ENCODE data around the gene GNRHR.
"Not testable (repeated sequence)": the region's sequence is repeated elsewhere in the genome, so short reads cannot be mapped to it uniquely, and the experiment has no call there.

GNRHR gene

DNA sequence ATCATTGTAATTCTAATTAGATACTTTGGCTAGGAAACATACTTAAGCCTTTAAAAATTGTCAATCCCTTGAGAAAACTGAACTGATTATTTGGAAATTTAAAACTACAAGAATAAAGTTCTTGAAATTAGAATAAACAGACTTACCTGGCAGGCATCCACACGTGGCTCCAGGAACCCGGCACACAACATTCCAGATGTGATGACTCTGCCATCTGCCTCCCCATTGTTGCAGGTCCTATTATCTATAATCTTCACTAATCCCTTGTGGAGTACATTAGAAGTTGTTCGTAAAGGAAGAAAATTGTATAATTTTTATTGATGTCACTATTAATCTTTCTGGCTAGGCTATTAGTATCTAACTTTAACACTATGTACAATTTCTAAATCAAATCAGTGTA lies 16.2 kb upstream of the GNRHR start:
- H3K36me3 ChIP-seq (ENCODE audit: insufficient read depth, insufficient read length, low read length): no peaks in the 10 kb centered on the region
- H3K9ac ChIP-seq (ENCODE audit: insufficient read length, low read depth): no peak overlapping the region
- H3K4me3 ChIP-seq (ENCODE audit: insufficient read length, low read depth): no peak overlapping the region
- H3K4me1 ChIP-seq (ENCODE audit: insufficient read depth, insufficient read length): no peaks in the 10 kb centered on the region
- TF ChIP-seq YY1 (IDR thresholded peaks at IDR 0.05; ENCODE audit: insufficient read depth, insufficient read length) (no peak), ZNF274 (IDR thresholded peaks at IDR 0.05; ENCODE audit: low read depth, low read length) (no peak)
- H3K9me3 ChIP-seq (ENCODE audit: insufficient read depth, low read length): no peaks in the 10 kb centered on the region
- H3K27me3 ChIP-seq (ENCODE audit: insufficient read depth, insufficient read length): no peaks in the 10 kb centered on the region
- DNase-seq (ENCODE audit: low read depth, low spot score): no peak

- no peak overlapping the region for H3K9ac ChIP-seq (ENCODE audit: insufficient read length, low read depth)
- no peaks in the 10 kb centered on the region for H3K27me3 ChIP-seq (ENCODE audit: insufficient read depth, insufficient read length)
- H3K36me3 ChIP-seq (ENCODE audit: insufficient read depth, insufficient read length, low read length): no peaks in the 10 kb centered on the region
- H3K9me3 ChIP-seq (ENCODE audit: insufficient read depth, low read length): no peaks in the 10 kb centered on the region
- TF ChIP-seq ZNF274 (IDR thresholded peaks at IDR 0.05; ENCODE audit: low read depth, low read length): no peak
- no peak for TF ChIP-seq SUZ12 (IDR thresholded peaks at IDR 0.05; ENCODE audit: extremely low read depth, insufficient read depth, insufficient read length)
- no peak for TF ChIP-seq YY1 (IDR thresholded peaks at IDR 0.05; ENCODE audit: insufficient read depth, insufficient read length)
- DNase-seq (ENCODE audit: low read depth, low spot score): no peak
- H3K4me3 ChIP-seq (ENCODE audit: insufficient read length, low read depth): no peak overlapping the region
- no peaks in the 10 kb centered on the region for H3K4me1 ChIP-seq (ENCODE audit: insufficient read depth, insufficient read length)
These were observed 11.7 kb upstream of the GNRHR start for GRCh38 chr4:67765928-67766327.

GRCh38 chr4:67765401-67765800 lies 11.2 kb upstream of the GNRHR start:
- Histone ChIP-seq H3K4me1 (ENCODE audit: insufficient read depth, insufficient read length) (no peaks in the 10 kb centered on the region), H3K4me3 (ENCODE audit: insufficient read length, low read depth) (no peak overlapping the region), H3K9ac (ENCODE audit: insufficient read length, low read depth) (no peak overlapping the region), H3K27me3 (ENCODE audit: insufficient read depth, insufficient read length) (no peaks in the 10 kb centered on the region), H3K36me3 (ENCODE audit: insufficient read depth, insufficient read length, low read length) (no peaks in the 10 kb centered on the region), H3K9me3 (ENCODE audit: insufficient read depth, low read length) (no peaks in the 10 kb centered on the region)
- TF ChIP-seq YY1 (IDR thresholded peaks at IDR 0.05; ENCODE audit: insufficient read depth, insufficient read length) (no peak), SUZ12 (IDR thresholded peaks at IDR 0.05; ENCODE audit: extremely low read depth, insufficient read depth, insufficient read length) (no peak), ZNF274 (IDR thresholded peaks at IDR 0.05; ENCODE audit: low read depth, low read length) (no peak)
- DNase-seq (ENCODE audit: low read depth, low spot score): no peak

DNA sequence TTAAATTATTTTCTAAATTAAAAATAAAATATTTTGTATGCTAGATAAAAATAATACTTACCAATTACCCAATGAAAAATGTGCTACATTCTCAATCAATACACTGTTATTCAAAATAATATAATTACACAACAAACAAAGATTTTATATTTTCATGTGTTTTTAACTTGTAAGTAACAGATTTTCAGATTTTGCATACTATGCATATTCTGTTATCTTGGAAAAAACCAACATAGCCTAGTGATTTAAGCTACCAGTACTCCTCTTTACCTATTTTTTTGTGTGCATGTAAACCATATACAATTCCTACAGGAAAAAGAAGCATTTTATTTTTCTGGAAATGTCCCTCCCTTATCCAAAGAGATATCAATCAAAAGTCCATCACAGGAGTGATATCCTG lies 10.0 kb upstream of the GNRHR start:
- Histone ChIP-seq H3K9me3 (ENCODE audit: insufficient read depth, low read length) (no peaks in the 10 kb centered on the region), H3K9ac (ENCODE audit: insufficient read length, low read depth) (no peak overlapping the region), H3K27me3 (ENCODE audit: insufficient read depth, insufficient read length) (no peaks in the 10 kb centered on the region), H3K4me1 (ENCODE audit: insufficient read depth, insufficient read length) (no peaks in the 10 kb centered on the region), H3K4me3 (ENCODE audit: insufficient read length, low read depth) (no peak overlapping the region), H3K36me3 (ENCODE audit: insufficient read depth, insufficient read length, low read length) (no peaks in the 10 kb centered on the region)
- no peak for DNase-seq (ENCODE audit: low read depth, low spot score)
- TF ChIP-seq ZNF274 (IDR thresholded peaks at IDR 0.05; ENCODE audit: low read depth, low read length) (no peak), YY1 (IDR thresholded peaks at IDR 0.05; ENCODE audit: insufficient read depth, insufficient read length) (no peak), SUZ12 (IDR thresholded peaks at IDR 0.05; ENCODE audit: extremely low read depth, insufficient read depth, insufficient read length) (no peak)

DNA sequence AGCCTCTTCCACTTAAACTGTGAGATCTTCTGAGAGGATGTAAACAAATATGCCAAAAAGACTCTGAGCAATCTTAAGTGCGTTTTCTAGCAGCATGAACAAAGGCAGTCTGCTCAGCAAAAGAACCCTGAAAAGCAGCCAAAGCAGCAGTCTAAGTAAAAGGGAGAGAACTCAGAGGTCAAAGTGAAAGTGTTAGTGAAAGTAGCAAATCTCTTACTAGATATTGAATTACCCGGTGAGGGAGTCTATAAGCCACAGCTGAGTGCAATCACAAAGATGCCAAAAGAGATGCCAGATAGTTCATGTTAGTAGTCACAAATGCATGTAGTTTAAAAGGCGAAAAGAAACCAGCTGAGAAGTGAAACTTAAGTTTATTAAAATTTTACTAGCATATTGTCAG lies 7.9 kb upstream of the GNRHR start:
- no peak for TF ChIP-seq ZNF274 (IDR thresholded peaks at IDR 0.05; ENCODE audit: low read depth, low read length)
- no peak for TF ChIP-seq YY1 (IDR thresholded peaks at IDR 0.05; ENCODE audit: insufficient read depth, insufficient read length)
- no peak for TF ChIP-seq SUZ12 (IDR thresholded peaks at IDR 0.05; ENCODE audit: extremely low read depth, insufficient read depth, insufficient read length)
- no peaks in the 10 kb centered on the region for H3K36me3 ChIP-seq (ENCODE audit: insufficient read depth, insufficient read length, low read length)
- DNase-seq (ENCODE audit: low read depth, low spot score): no peak
- no peak overlapping the region for H3K4me3 ChIP-seq (ENCODE audit: insufficient read length, low read depth)
- H3K9ac ChIP-seq (ENCODE audit: insufficient read length, low read depth): no peak overlapping the region
- no peaks in the 10 kb centered on the region for H3K27me3 ChIP-seq (ENCODE audit: insufficient read depth, insufficient read length)
- no peaks in the 10 kb centered on the region for H3K4me1 ChIP-seq (ENCODE audit: insufficient read depth, insufficient read length)
- H3K9me3 ChIP-seq (ENCODE audit: insufficient read depth, low read length): no peaks in the 10 kb centered on the region

DNA sequence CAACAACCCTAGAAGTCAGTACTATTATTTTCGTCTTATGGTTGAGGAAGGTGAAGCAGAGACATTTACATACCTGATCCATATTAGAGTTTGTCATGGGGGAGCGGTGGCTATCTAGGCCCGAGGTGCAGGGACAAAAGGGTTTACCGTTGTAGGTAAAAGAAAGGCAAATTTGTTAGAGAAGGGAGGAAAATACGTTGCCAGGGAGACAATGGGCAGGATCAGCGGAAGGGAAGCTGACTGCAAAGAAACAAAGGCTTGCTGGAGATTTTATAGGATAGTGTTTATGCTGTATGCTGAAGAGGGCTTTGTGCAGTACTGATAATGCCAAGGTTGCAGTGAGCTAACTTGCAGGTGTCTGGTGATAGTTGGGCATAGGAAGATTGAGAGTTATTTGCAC lies 2.8 kb upstream of the GNRHR start:
- not testable (repeated sequence) for H3K4me3 ChIP-seq (ENCODE audit: insufficient read length, low read depth); H3K9me3 ChIP-seq (ENCODE audit: insufficient read depth, low read length); DNase-seq (ENCODE audit: low read depth, low spot score); H3K27me3 ChIP-seq (ENCODE audit: insufficient read depth, insufficient read length); H3K9ac ChIP-seq (ENCODE audit: insufficient read length, low read depth); H3K4me1 ChIP-seq (ENCODE audit: insufficient read depth, insufficient read length); H3K36me3 ChIP-seq (ENCODE audit: insufficient read depth, insufficient read length, low read length)

GRCh38 chr4:67755974-67756373 lies 1.8 kb upstream of the GNRHR start:
- no peak for DNase-seq (ENCODE audit: low read depth, low spot score)
- no peaks in the 10 kb centered on the region for H3K36me3 ChIP-seq (ENCODE audit: insufficient read depth, insufficient read length, low read length)
- H3K9me3 ChIP-seq (ENCODE audit: insufficient read depth, low read length): no peaks in the 10 kb centered on the region
- no peaks in the 10 kb centered on the region for H3K4me1 ChIP-seq (ENCODE audit: insufficient read depth, insufficient read length)
- no peaks in the 10 kb centered on the region for H3K27me3 ChIP-seq (ENCODE audit: insufficient read depth, insufficient read length)
- TF ChIP-seq ZNF274 (IDR thresholded peaks at IDR 0.05; ENCODE audit: low read depth, low read length) (no peak), YY1 (IDR thresholded peaks at IDR 0.05; ENCODE audit: insufficient read depth, insufficient read length) (no peak), SUZ12 (IDR thresholded peaks at IDR 0.05; ENCODE audit: extremely low read depth, insufficient read depth, insufficient read length) (no peak)
- no peak overlapping the region for H3K4me3 ChIP-seq (ENCODE audit: insufficient read length, low read depth)
- H3K9ac ChIP-seq (ENCODE audit: insufficient read length, low read depth): no peak overlapping the region

DNA sequence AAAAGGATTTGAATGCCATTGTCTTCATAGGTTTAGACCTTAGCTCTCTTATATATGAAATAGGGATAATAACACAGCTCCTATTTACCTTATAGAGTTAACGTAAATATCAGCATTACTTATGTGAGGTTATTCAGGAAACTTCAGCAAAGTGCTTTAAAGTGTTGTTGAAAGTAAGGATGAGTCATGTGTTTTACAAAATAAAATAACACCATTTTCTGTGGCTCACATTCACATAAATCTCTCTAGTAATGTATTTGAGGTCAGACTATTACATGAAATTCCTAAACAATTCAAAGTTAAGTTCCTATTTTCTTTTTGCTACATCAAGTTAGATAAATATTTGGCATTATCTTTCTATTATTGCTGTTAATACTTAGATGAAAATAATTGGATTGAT lies 2.9 kb downstream of the GNRHR start:
- no peak overlapping the region for H3K4me3 ChIP-seq (ENCODE audit: insufficient read length, low read depth)
- no peak overlapping the region for H3K9ac ChIP-seq (ENCODE audit: insufficient read length, low read depth)
- no peaks in the 10 kb centered on the region for H3K9me3 ChIP-seq (ENCODE audit: insufficient read depth, low read length)
- H3K36me3 ChIP-seq (ENCODE audit: insufficient read depth, insufficient read length, low read length): no peaks in the 10 kb centered on the region
- no peaks in the 10 kb centered on the region for H3K4me1 ChIP-seq (ENCODE audit: insufficient read depth, insufficient read length)
- no peaks in the 10 kb centered on the region for H3K27me3 ChIP-seq (ENCODE audit: insufficient read depth, insufficient read length)
- no peak for DNase-seq (ENCODE audit: low read depth, low spot score)
- no peak for TF ChIP-seq SUZ12 (IDR thresholded peaks at IDR 0.05; ENCODE audit: extremely low read depth, insufficient read depth, insufficient read length)
- no peak for TF ChIP-seq YY1 (IDR thresholded peaks at IDR 0.05; ENCODE audit: insufficient read depth, insufficient read length)
- TF ChIP-seq ZNF274 (IDR thresholded peaks at IDR 0.05; ENCODE audit: low read depth, low read length): no peak
